Pancreas (tissue), 10 donors: ENCODE measurements around the gene TXNL4A. TPM values are rescaled to one million over a fixed set of nuclear protein-coding genes. Genes with fewer than 3 reads are reported as not detected.
A peak's percentile ranks its signal among the peaks of the same experiment; 100 is the strongest.

ENCODE experiments used
- ATAC-seq, 4 donors: fragments of 200-7000 bp; cut with Tn5 transposase; one replicate each; pipeline versions ENCODE4 v1.8.0 to v1.9.1; 2020; ENCODE audit warnings: mild to moderate bottlenecking in 4 of 4, moderate library complexity in 4 of 4
- DNase-seq, 6 donors: peaks; one replicate each; pipeline ENCODE4 v3.0.0-alpha.2; 2020
- FAIRE-seq: peaks from 2 replicates; lab custom pipeline; 2012; peaks lifted over from hg19 to GRCh38; lab: Jason Lieb, UNC
- H3K27ac ChIP-seq, 4 donors: fragments of 200-600 bp; sonication (generic); 1 replicate in 3 of 4; 2 replicates in 1 of 4; pipeline versions ENCODE4 v1.5.0 to v1.8.0; 2020
- H3K27me3 ChIP-seq, 4 donors: fragments of 200-600 bp; one replicate each; pipeline ENCODE4 v1.8.0; 2021
- H3K36me3 ChIP-seq, 3 donors: fragments of 200-600 bp; sonication (generic) in 1 of 3; one replicate each; pipeline versions ENCODE4 v1.5.0 to v1.8.0; 2020 to 2021
- H3K4me1 ChIP-seq, 3 donors: fragments of 200-600 bp; one replicate each; pipeline ENCODE4 v1.8.0; 2021
- H3K4me3 ChIP-seq, 4 donors: fragments of 200-600 bp; sonication (generic) in 2 of 4; one replicate each; pipeline versions ENCODE4 v1.5.0 to v1.8.0; 2020 to 2021
- H3K9me3 ChIP-seq, 4 donors: fragments of 200-600 bp; one replicate each; pipeline ENCODE4 v1.8.0; 2021
- WGBS, 2 donors: extraction: QIAGEN DNeasy Blood & Tissue Kit; methylation state at CpG; one replicate each; pipeline ENCODE4 v1.1.7; 2013; 5-methylcytosine and 5-hydroxymethylcytosine counted together
- intact Hi-C, 3 donors: fragments of 100-400 bp; cut with DNase I; formaldehyde crosslinking; loops; one replicate each; pipeline versions ENCODE4 v1.11.1 to v1.14.2; 2022
- polyA plus RNA-seq, 2 donors: library from polyadenylated mRNA; stranded (reverse); fragments of 200-250 nt; gene quantifications; one replicate each; pipeline ENCODE4 v1.2.3, GENCODE V29; 2013
- total RNA-seq, 6 donors: library from RNA; stranded (reverse); fragmentation: NEBNext Ultra II Directional in 4 of 6; extraction: Animal tissue kit (Norgen Biotek cat#: 25700) in 4 of 6; gene quantifications; one replicate each; pipeline versions ENCODE4 v1.2.1 to v1.2.4, GENCODE V29; 2021 to 2023
- TF ChIP-seq, protein P1 (sequence below), 4 donors: fragments of 200-600 bp; sonication (generic) in 3 of 4; IDR thresholded peaks; one replicate each; pipeline versions ENCODE4 v1.5.0 to v1.8.0; 2021; ENCODE audit warnings: antibody characterized with exemption in 4 of 4
- donor health status: healthy with polysubstance abuse.
- donor health status: DM: no; HTN: no; CAD: no; lungs with moderate emphysema.
- donor health status: DM: no; HTN: no; CAD: no.
- donor health status: control.
- donor health status: control.
- donor health status: Bipolar disorder and iron deficiency.
- donor health status: DM: yes; HTN: yes; CAD: no.
- donor health status: DM: no; HTN: no; CAD: no.
- donor health status: DM: no; HTN: no; CAD: no.
- donor health status: DM: yes; HTN: yes; CAD: no.

The TXNL4A gene
- total and polyA plus RNA-seq, 8 donors: 40.5 to 64.6 (median 49.0) TPM

- Histone ChIP-seq H3K4me3 (no peak overlapping the region), H3K27ac (peak overlapping the region in 1 of 4 donors; percentile 12), H3K27me3 (no peaks in the 10 kb centered on the region), H3K9me3 (no peaks in the 10 kb centered on the region), H3K36me3 (peaks cover 0 to 7% (median 4%) of the 10 kb centered on the region in 3 donors), H3K4me1 (peaks cover 0 to 19% (median 15%) of the 10 kb centered on the region in 3 donors)
- DNase-seq: peak in 1 of 6 donors; percentile 82
- peak; percentile 18 to 42 (median 28) for ATAC-seq
- intact Hi-C loops: no loop called here
- FAIRE-seq: no peak
- 71 to 77% methylated on average over 18 to 20 of the region's 20 CpGs for WGBS, 2 donors
- TF ChIP-seq, protein P1, sequence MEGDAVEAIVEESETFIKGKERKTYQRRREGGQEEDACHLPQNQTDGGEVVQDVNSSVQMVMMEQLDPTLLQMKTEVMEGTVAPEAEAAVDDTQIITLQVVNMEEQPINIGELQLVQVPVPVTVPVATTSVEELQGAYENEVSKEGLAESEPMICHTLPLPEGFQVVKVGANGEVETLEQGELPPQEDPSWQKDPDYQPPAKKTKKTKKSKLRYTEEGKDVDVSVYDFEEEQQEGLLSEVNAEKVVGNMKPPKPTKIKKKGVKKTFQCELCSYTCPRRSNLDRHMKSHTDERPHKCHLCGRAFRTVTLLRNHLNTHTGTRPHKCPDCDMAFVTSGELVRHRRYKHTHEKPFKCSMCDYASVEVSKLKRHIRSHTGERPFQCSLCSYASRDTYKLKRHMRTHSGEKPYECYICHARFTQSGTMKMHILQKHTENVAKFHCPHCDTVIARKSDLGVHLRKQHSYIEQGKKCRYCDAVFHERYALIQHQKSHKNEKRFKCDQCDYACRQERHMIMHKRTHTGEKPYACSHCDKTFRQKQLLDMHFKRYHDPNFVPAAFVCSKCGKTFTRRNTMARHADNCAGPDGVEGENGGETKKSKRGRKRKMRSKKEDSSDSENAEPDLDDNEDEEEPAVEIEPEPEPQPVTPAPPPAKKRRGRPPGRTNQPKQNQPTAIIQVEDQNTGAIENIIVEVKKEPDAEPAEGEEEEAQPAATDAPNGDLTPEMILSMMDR (IDR thresholded peaks at IDR 0.05): no peak
These were observed 44.7 kb downstream of the TXNL4A start for GRCh38 chr18:79943608-79944125.

- peaks cover 0 to 7% (median 4%) of the 10 kb centered on the region in 3 donors for H3K36me3 ChIP-seq
- H3K4me1 ChIP-seq: peaks cover 0 to 16% (median 15%) of the 10 kb centered on the region in 3 donors
- TF ChIP-seq, protein P1 (IDR thresholded peaks at IDR 0.05): no peak
- H3K27me3 ChIP-seq: no peaks in the 10 kb centered on the region
- H3K4me3 ChIP-seq: no peak overlapping the region
- no peak for ATAC-seq
- WGBS, 2 donors: 80 to 84% methylated on average over 29 to 31 of the region's 31 CpGs
- intact Hi-C loops: no loop called here
- FAIRE-seq: no peak
- H3K9me3 ChIP-seq: no peaks in the 10 kb centered on the region
- H3K27ac ChIP-seq: no peak overlapping the region
- DNase-seq: peak in 2 of 6 donors; percentile 10 to 15
These were observed 45.4 kb downstream of the TXNL4A start for GRCh38 chr18:79942786-79943607.

DNA sequence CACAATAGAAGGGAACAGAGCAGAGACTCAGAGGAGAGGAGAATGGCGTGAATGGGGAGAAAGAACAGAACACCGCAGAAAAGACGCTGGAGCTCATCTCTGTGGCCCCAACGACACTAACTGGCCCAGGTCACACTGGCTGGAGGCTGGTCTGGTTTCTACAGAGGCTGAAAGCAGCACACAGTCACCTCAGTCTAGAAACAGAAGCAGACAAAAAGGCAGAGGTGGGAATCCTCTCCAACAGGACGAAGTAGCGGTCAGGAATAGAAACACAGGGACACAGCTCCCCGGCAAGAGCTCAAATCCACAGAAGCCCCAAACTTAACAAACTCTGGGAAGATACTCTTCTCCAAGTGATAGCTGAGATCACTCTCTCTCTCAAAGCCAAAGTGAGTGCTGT lies 46.2 kb downstream of the TXNL4A start:
- ATAC-seq (no peak), DNase-seq (no peak), FAIRE-seq (no peak)
- Histone ChIP-seq H3K9me3 (no peaks in the 10 kb centered on the region), H3K4me1 (peaks cover 0 to 16% (median 15%) of the 10 kb centered on the region in 3 donors), H3K4me3 (no peak overlapping the region), H3K27ac (no peak overlapping the region), H3K27me3 (no peaks in the 10 kb centered on the region), H3K36me3 (peaks cover 0 to 7% (median 4%) of the 10 kb centered on the region in 3 donors)
- TF ChIP-seq, protein P1 (IDR thresholded peaks at IDR 0.05): no peak
- WGBS, 2 donors: 88 to 90% methylated on average over 7 of the region's 7 CpGs
- intact Hi-C loops: no loop called here

DNA sequence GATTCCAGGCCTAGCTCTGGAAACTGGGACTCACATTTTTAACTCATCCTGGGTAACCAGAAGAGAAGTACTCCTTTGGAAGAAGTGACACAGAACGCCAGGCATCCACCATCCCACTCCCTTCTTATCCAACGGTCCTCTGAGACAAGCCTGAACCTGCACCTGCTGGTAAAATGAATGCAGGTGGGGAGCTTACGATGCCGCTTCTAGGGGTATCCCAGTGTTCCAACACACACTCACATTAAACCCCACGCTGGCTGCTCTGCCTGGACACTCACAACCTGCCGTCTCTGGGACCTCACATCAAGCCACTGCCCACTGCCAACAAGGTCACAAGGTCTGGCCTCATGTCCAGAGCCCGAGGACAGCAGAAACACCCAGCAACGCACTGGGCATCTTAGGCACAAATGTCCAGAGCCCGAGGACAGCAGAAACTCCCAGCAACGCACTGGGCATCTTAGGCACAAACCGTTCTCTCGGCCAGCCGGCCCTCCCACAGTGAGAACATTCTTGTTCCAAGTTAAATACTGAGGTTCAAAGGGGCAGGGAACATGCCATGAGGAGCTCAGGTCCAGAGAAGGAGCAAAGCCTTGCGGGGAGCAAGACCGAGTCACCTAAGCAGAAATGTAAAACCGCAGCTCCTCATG lies 46.8 kb downstream of the TXNL4A start:
- ATAC-seq (peak in 1 of 4 donors; percentile 13), FAIRE-seq (no peak), DNase-seq (peak in 2 of 6 donors; percentile 11 to 13)
- intact Hi-C loops: no loop called here
- TF ChIP-seq, protein P1 (IDR thresholded peaks at IDR 0.05): no peak
- H3K9me3 ChIP-seq: no peaks in the 10 kb centered on the region
- peaks cover 0 to 7% (median 4%) of the 10 kb centered on the region in 3 donors for H3K36me3 ChIP-seq
- H3K4me1 ChIP-seq: peaks cover 0 to 16% (median 15%) of the 10 kb centered on the region in 3 donors
- WGBS, 2 donors: 56 to 58% methylated on average over 16 of the region's 16 CpGs
- no peak overlapping the region for H3K4me3 ChIP-seq
- H3K27ac ChIP-seq: no peak overlapping the region
- H3K27me3 ChIP-seq: no peaks in the 10 kb centered on the region
